Measurements from ENCODE around the gene RIOK2.

The RIOK2 gene

GRCh38 chr5:97120195-97120594 lies 62.9 kb downstream of the RIOK2 start:
- no peak for DNase-seq

GRCh38 chr5:97119007-97119390 lies 64.0 kb downstream of the RIOK2 start:
- DNase-seq: no peak

GRCh38 chr5:97118261-97119006 lies 64.6 kb downstream of the RIOK2 start:
- no peak for DNase-seq

GRCh38 chr5:97115932-97116331 lies 67.1 kb downstream of the RIOK2 start:
- no peak for DNase-seq

GRCh38 chr5:97112230-97112629 lies 70.8 kb downstream of the RIOK2 start:
- DNase-seq: no peak

GRCh38 chr5:97111616-97112015 lies 71.4 kb downstream of the RIOK2 start:
- DNase-seq: no peak

GRCh38 chr5:97111004-97111403 lies 72.0 kb downstream of the RIOK2 start:
- DNase-seq: no peak

Data from stimulated activated CD4-positive, alpha-beta T cell treated with anti-CD3 and anti-CD28 coated beads, Interleukin-12 subunit alpha, Interleukin-12 subunit beta, amount 100 ng/mL, for 4 hours (primary cell).